NK-92 treated with Interleukin-12 subunit alpha and Interleukin-12 subunit beta, amount 100 ng/mL, for 24 hours (cell line): ENCODE results near the gene NPRL2.
A peak's percentile ranks its signal among the peaks of the same experiment; 100 is the strongest.

Experiments
- DNase-seq: peaks from one replicate; lab custom pipeline; 2025; lab: John Stamatoyannopoulos, UW

The NPRL2 gene

GRCh38 chr3:50304601-50305000 lies 46.0 kb downstream of the NPRL2 start:
- no peak for DNase-seq

GRCh38 chr3:50303013-50303815 lies 47.4 kb downstream of the NPRL2 start, which contains the start of gene HYAL1:
TSS of gene HYAL1 (minus strand) at chr3:50303574. CDS start at chr3:50302956, 618 bp downstream.
- no peak for DNase-seq

- no peak for DNase-seq
Observed at GRCh38 chr3:50302095-50303012, 48.2 kb downstream of the NPRL2 start.

DNA sequence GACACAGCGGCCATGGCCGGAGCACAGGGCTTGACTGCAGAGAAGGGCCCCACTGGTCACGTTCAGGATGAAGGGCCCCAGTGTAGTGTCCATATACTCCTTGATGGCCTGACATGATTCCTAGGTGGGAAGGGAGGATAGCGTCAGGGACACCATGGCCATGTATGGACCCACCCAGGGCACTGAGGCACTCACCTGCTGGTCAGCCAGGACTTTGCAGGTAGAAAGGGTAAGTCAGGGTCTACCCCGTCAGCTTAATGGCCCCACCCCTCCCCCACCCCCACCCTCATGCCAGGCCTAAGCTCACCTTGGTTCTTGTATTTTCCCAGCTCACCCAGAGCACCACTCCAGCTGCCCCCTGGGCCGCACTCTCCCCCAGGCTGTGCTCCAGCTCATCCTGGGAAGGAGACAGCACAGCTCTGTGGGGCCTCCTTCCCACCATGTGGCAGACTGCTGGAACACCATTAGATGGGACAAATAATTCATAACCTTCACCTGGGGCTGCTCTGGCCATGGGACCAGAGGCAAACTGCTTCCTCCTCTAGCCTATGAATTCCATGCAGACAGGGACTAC lies 49.8 kb downstream of the NPRL2 start:
- no peak for DNase-seq

- DNase-seq, result no peak
Observed at GRCh38 chr3:50299929-50300680, 50.5 kb downstream of the NPRL2 start.

DNA sequence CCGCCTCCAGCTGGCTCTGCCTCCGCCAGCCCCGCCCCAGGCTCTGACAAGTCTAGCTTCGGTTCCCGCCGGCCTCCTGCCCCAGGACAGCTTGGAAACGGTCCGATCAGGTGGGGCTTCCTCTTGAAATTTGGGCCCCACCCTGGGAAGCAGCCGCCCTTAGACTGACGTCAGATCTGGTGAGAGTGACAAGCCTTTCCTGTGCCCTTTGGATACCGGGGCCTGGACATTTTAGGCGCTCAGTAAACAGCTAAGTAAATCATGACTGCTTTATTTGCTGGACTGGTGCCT lies 51.0 kb downstream of the NPRL2 start:
- no peak for DNase-seq

DNA sequence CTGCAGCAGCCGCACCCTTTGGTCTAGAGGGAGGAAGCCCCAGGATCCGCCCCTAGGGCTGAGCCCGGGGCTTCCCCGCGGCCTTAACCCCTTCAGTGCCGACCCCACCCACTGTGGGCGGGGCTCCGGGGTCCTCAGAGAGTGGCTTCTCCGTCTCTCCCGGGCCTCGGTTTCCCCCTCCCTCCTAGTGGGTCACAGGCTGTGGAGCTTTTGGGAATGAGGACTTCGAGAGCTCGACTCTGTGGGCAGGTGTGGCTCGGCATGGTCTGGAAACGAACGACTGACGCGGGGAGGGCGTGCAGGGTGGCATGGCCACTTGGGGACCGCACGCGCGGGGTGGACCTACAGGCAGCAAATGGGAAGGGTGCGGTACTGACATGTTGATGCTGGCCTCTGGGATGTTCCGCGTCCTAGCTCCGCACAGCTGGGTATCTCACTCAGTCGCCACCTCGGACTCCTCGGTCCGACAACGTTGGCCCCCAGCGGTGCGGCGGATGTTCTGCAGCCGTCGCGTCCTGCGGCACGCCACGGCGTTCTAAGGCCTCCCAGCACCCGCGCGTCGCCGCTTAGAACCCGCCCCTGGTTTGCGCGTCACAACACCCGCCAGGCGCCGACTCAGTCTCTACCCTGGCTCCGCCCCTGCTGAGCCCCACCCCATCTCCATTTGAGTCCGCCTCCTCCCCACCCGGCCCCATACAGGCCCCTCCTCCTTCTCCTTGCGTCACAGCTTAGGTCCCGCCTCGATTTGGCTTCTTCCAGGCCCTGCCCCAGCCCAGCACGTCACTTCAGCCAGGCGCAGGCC lies 51.5 kb downstream of the NPRL2 start, which contains the start of the genes HYAL3 and NAA80:
Gene HYAL3 (minus strand): TSS at position 570 of the 802 bp plus-strand sequence. CDS start 3,803 bp downstream, outside the sequence.
Gene NAA80 (minus strand): TSS at position 570 of the 802 bp plus-strand sequence. CDS start 1,942 bp downstream, outside the sequence.
- peak; percentile 96 for DNase-seq

DNA sequence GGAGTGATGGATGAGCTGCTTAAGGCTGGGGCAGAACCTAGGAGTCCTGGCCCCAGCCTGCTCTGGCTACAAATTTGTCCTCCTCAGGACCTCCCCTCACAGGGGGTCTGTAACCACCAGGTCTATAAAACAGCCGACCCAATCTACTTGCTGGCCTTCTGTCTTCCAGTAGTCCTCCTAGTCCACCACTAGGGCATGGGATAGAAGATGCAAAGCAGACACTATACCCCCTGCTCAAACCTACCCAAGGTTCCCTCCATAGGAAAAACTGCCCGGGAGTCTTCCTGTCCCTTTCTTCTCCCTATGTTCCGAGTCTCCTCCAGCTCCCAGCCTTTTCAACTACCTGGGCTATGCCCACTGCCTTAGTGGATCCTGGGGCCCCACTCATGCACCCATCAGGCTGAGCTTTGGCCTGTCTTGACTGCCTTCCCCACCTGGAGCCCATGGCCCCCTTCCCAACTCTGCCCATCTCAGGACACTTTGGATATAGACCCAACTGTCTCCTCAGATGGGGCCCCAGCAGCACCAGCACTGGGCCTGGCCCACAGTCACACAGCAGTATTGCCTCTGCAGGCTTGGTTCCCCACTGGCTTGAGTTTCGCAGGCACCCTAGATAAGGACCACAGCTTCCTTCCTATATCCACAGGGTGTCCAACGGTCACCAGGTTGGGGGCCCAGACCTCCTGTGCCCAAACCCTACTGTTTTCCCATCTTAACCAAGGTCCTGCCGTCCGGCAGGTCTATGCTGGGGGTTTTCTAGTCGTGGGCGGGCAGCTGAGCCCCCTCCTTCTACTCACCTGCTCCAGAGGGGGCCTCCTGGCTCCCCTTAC lies 52.5 kb downstream of the NPRL2 start:
- no peak for DNase-seq

DNA sequence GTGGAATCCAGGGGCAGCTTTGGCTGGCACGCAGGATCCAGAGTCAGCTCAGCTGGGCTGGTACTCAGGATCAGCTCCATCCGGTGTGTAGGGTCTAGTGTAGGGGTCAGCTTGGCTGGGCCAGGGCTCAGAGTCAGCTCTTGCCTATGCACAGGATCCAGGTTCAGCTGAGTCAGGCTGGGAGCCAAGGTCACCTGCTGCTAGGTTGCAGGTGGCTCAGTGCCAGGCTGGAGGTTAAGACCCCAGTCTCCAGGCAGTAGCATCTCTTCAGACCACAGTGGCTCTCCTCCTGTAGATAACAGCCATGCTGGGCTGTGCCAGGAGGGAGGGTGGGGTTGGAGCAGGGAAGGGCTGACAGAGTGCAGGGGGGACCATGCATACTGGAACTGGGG lies 53.2 kb downstream of the NPRL2 start:
- DNase-seq, result no peak
